Endothelial cell of umbilical vein (primary cell): ENCODE results near the gene TFAP2B. TPM values are rescaled to one million over a fixed set of nuclear protein-coding genes. Genes with fewer than 3 reads are reported as not detected.

Experiments used
- BruUV-seq: library from RNA; stranded (reverse); fragments of 400-500 nt; replicated peaks from 2 replicates; lab custom pipeline; 2021; lab: Mats Ljungman, UMichigan
- CTCF ChIA-PET: fragments of 300-600, 350-600 bp; sonication (Branson Sonifier 250); formaldehyde crosslinking; loops from one replicate; lab custom pipeline; 2021; ENCODE audit warnings: antibody characterized with exemption, inconsistent platforms; lab: Charles Lee
- POLR2A ChIA-PET: fragments of 300-600, 350-600 bp; sonication (Branson Sonifier 250); formaldehyde crosslinking; loops from one replicate; lab custom pipeline; 2021; ENCODE audit warnings: antibody characterized with exemption, inconsistent platforms; lab: Charles Lee
- DNase-seq: peaks from one replicate; pipeline ENCODE4 v3.0.0-alpha.2; 2011; ENCODE audit warnings: low read depth, low spot score
- FAIRE-seq: peaks from 2 replicates; lab custom pipeline; 2011; peaks lifted over from hg19 to GRCh38; lab: Jason Lieb, UNC
- H2AFZ ChIP-seq: 2 replicates; pipeline ENCODE4 v1.6.0; 2012; ENCODE audit warnings: low read depth, low read length, control low read depth, inconsistent platforms
- H3K27ac ChIP-seq: 2 replicates; pipeline ENCODE4 v1.5.1; 2011; ENCODE audit warnings: low read depth, mild to moderate bottlenecking, control low read depth, low read length, moderate library complexity; ENCODE audit not compliant: insufficient read depth
- H3K27me3 ChIP-seq, 2 experiments: 2 replicates each; pipeline versions ENCODE4 v1.6.0 to v1.6.1; 2011; ENCODE audit warnings: low read length in 2 of 2, mixed read lengths in 1 of 2; ENCODE audit not compliant: control insufficient read depth in 2 of 2, insufficient read depth in 2 of 2
- H3K36me3 ChIP-seq, 2 experiments: 2 replicates in 1 of 2; 3 replicates in 1 of 2; pipeline ENCODE4 v1.5.1; 2011; ENCODE audit warnings: low read length in 2 of 2, mild to moderate bottlenecking in 1 of 2, moderate library complexity in 1 of 2; ENCODE audit not compliant: control insufficient read depth in 2 of 2, insufficient read depth in 2 of 2; ENCODE audit errors: extremely low read depth in 1 of 2
- H3K4me1 ChIP-seq: 3 replicates; pipeline ENCODE4 v1.5.1; 2011; ENCODE audit warnings: mild to moderate bottlenecking, low read length; ENCODE audit not compliant: control insufficient read depth, insufficient read depth; ENCODE audit errors: extremely low read depth
- H3K4me2 ChIP-seq: 2 replicates; pipeline ENCODE4 v1.6.1; 2011; ENCODE audit warnings: low read length, control low read depth, mixed read lengths; ENCODE audit not compliant: insufficient read depth
- H3K4me3 ChIP-seq, 3 experiments: fragments of 200-600 bp in 1 of 3; sonication (generic), shearing (Covaris generic) in 1 of 3; replicated peaks in 1 of 3; 2 replicates each; pipeline ENCODE4 v1.5.1; 2011 to 2016; ENCODE audit warnings: control low read depth in 3 of 3, low read length in 3 of 3, mild to moderate bottlenecking in 2 of 3, inconsistent platforms in 1 of 3, low read depth in 1 of 3, moderate library complexity in 1 of 3; ENCODE audit not compliant: insufficient read depth in 1 of 3
- H3K79me2 ChIP-seq: 2 replicates; pipeline ENCODE4 v1.6.0; 2012; ENCODE audit warnings: low read length, inconsistent platforms; ENCODE audit not compliant: control insufficient read depth, insufficient read depth
- H3K9ac ChIP-seq: replicated peaks from 2 replicates; pipeline ENCODE3; 2011; ENCODE audit warnings: low read length, control low read depth; ENCODE audit not compliant: insufficient read depth; ENCODE audit errors: extremely low read depth
- H3K9me1 ChIP-seq: replicated peaks from 3 replicates; pipeline ENCODE4 v1.6.0; 2011; ENCODE audit warnings: mild to moderate bottlenecking, low read length; ENCODE audit not compliant: control insufficient read depth, insufficient read depth; ENCODE audit errors: extremely low read depth
- H3K9me3 ChIP-seq: replicated peaks from 2 replicates; pipeline ENCODE4 v1.5.1; 2012; ENCODE audit warnings: low read length, inconsistent platforms; ENCODE audit not compliant: control insufficient read depth, insufficient read depth
- H4K20me1 ChIP-seq: replicated peaks from 2 replicates; pipeline ENCODE3; 2011; ENCODE audit warnings: mild to moderate bottlenecking, low read length; ENCODE audit not compliant: control insufficient read depth, insufficient read depth; ENCODE audit errors: extremely low read depth
- CTCF ChIP-seq, 2 donors: IDR thresholded peaks; 1 replicate in 1 of 2; 2 replicates in 1 of 2; pipeline ENCODE4 v1.5.1; 2011; ENCODE audit warnings: low read length in 2 of 2, mild to moderate bottlenecking in 2 of 2, moderate library complexity in 2 of 2, control low read depth in 1 of 2, inconsistent platforms in 1 of 2, low read depth in 1 of 2; ENCODE audit not compliant: insufficient read depth in 1 of 2; ENCODE audit errors: extremely low read depth in 1 of 2
- EZH2 ChIP-seq: IDR thresholded peaks from 2 replicates; pipeline ENCODE4 v1.6.1; 2012; ENCODE audit warnings: borderline replicate concordance, low read depth, mild to moderate bottlenecking, moderate library complexity, low read length, inconsistent platforms; ENCODE audit not compliant: severe bottlenecking
- FOS ChIP-seq: IDR thresholded peaks from 2 replicates; pipeline ENCODE4 v1.6.1; 2011; ENCODE audit warnings: mild to moderate bottlenecking, low read length, moderate library complexity, borderline replicate concordance; ENCODE audit not compliant: insufficient read depth
- GATA2 ChIP-seq: IDR thresholded peaks from 2 replicates; pipeline ENCODE4 v1.7.0; 2011; ENCODE audit warnings: low read depth, mild to moderate bottlenecking, moderate library complexity, mixed read lengths, low read length; ENCODE audit not compliant: insufficient read length, insufficient read depth
- JUN ChIP-seq: IDR thresholded peaks from 2 replicates; pipeline ENCODE4 v1.6.1; 2011; ENCODE audit warnings: borderline replicate concordance, low read depth; ENCODE audit not compliant: insufficient read length, insufficient read depth
- MAX ChIP-seq: IDR thresholded peaks from 2 replicates; pipeline ENCODE4 v1.6.1; 2011; ENCODE audit not compliant: insufficient read depth, insufficient read length
- MYC ChIP-seq: IDR thresholded peaks from one replicate; pipeline ENCODE4 v1.6.1; 2011; ENCODE audit warnings: mild to moderate bottlenecking, low read depth, low read length
- POLR2A ChIP-seq: IDR thresholded peaks from 2 replicates; pipeline ENCODE4 v1.6.1; 2012; ENCODE audit warnings: low read depth, mild to moderate bottlenecking, control low read depth, low read length
- POLR2AphosphoS5 ChIP-seq: IDR thresholded peaks from 2 replicates; pipeline ENCODE4 v1.6.1; 2012; ENCODE audit warnings: low read depth, mild to moderate bottlenecking, control low read depth, low read length, moderate library complexity; ENCODE audit not compliant: insufficient read depth
- dilution Hi-C: fragments of 300-500 bp; cut with MboI; formaldehyde crosslinking; loops from one replicate; pipeline ENCODE4 v1.15.0; 2019; ENCODE audit warnings: low sequenced_read_pairs; ENCODE audit not compliant: extremely low pct_ligation_motif_present
- intact Hi-C: fragments of 100-400 bp; cut with micrococcal nuclease; formaldehyde crosslinking; loops from one replicate; pipeline ENCODE4 v1.10.0; 2022
- polyA plus RNA-seq, 4 experiments: library from polyadenylated mRNA; depleted of rRNA in 3 of 4; stranded (reverse) in 3 of 4; unstranded in 1 of 4; fragments of >200 nt; gene quantifications; 2 replicates each; pipeline versions ENCODE4 v1.2.1 to v1.2.3, GENCODE V29; 2011 to 2012; ENCODE audit warnings: missing spikeins in 1 of 4
- total RNA-seq: library from RNA; stranded (reverse); gene quantifications from 2 replicates; pipeline ENCODE4 v1.2.3, GENCODE V29; 2021

TFAP2B gene
- total and polyA plus RNA-seq, 2 donors (not counting 3 experiments of a cell fraction or from before 2014, with no cell fraction given) = not detected

GRCh38 chr6:50846144-50846851 lies 27.6 kb downstream of the TFAP2B start:
- no peaks in the 10 kb centered on the region for H3K9me1 ChIP-seq
- no peak overlapping the region for H3K4me3 ChIP-seq
- H3K4me1 ChIP-seq = no peaks in the 10 kb centered on the region
- intact Hi-C loops (no loop called here), dilution Hi-C loops (no loop called here)
- no peak for FAIRE-seq
- POLR2A ChIA-PET = no interaction called here
- H3K9ac ChIP-seq = no peak overlapping the region
- no peak overlapping the region for H3K4me2 ChIP-seq
- peaks cover 56 to 92% of the 10 kb centered on the region in 2 experiments for H3K27me3 ChIP-seq
- no peak overlapping the region for H3K27ac ChIP-seq
- BruUV-seq = no TSS peak
- no peaks in the 10 kb centered on the region for H4K20me1 ChIP-seq
- CTCF ChIA-PET = no interaction called here
- no peaks in the 10 kb centered on the region for H3K36me3 ChIP-seq
- no peak overlapping the region for H2AFZ ChIP-seq
- H3K9me3 ChIP-seq = no peaks in the 10 kb centered on the region
- no peaks in the 10 kb centered on the region for H3K79me2 ChIP-seq
- no peak for TF ChIP-seq JUN
- no peak for TF ChIP-seq POLR2A
- TF ChIP-seq GATA2 = no peak
- TF ChIP-seq MAX = no peak
- TF ChIP-seq FOS = no peak
- TF ChIP-seq MYC = no peak
- no peak for TF ChIP-seq EZH2
- no peak for TF ChIP-seq CTCF (IDR thresholded peaks at IDR 0.05; ENCODE audit: extremely low read depth in 1 of 2, insufficient read depth in 1 of 2, low read depth in 1 of 2, low read length in 2 of 2)
- TF ChIP-seq POLR2AphosphoS5 = no peak
- DNase-seq = no peak
